ENCODE results near the gene TMEM233.

Gene TMEM233

GRCh38 chr12:119660076-119660475 is 66.5 kb downstream of the TMEM233 start:
- peak; percentile 13 for DNase-seq

GRCh38 chr12:119661882-119662281 is 68.3 kb downstream of the TMEM233 start:
- DNase-seq = no peak

- DNase-seq = no peak
Measured at GRCh38 chr12:119664642-119665041, 71.1 kb downstream of the TMEM233 start.

- no peak for DNase-seq
Measured at GRCh38 chr12:119665164-119665929, 71.8 kb downstream of the TMEM233 start.

DNA sequence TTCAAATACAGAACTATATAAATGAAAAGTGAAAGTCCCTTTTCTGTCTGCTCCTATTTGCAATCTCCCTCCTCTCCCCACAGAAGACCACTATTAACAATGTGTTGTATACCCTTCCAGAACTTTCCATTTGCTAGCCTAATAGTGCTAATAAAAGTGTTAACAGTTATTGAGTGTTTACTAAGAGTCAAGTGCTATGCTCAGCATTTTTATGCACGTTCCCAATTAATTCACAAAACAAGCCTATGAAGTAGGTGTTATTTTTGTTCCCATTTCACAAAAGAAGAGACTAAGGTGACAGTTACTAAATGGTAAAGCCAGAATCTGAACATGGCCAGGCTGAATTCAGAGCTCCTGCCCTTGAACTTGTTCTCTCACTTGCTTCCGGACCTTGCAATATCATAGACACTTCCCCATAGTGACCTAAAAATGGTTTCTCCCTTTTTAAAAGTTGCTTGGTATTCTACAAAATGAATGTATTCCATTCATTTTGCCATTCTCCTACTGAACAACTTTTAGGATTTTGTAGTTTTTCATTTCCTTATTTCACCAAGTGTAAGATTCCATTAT is 72.7 kb downstream of the TMEM233 start:
- DNase-seq = no peak

- DNase-seq = no peak
Measured at GRCh38 chr12:119666900-119667576, 73.5 kb downstream of the TMEM233 start.

GRCh38 chr12:119667577-119668323 is 74.2 kb downstream of the TMEM233 start, which contains the start of gene PRKAB1:
PRKAB1 (plus strand) TSS chr12:119668133; CDS start chr12:119668245, 112 bp downstream.
- peak; percentile 97 for DNase-seq

DNA sequence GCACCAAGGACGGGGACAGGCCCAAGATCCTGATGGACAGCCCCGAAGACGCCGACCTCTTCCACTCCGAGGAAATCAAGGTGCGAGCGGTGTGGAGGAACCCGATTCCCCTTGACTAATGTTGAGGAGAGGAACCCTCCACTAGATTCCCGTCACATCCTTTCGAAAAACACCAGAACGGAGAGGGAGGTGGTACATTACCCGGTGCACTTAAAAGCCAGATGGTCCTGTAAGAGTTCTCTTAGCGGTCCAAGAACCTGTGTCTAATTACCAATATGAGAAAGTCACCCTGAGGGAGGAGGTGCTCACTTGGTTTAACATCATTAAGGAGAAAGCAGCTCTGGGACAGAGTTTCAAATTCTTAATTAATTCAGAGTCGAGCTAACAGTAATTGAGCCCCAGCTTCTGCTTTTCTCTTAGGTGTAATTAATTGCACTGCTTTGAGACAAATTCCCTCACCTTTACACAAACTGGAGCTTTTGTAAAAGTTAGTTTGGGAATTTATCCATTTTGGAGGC is 74.8 kb downstream of the TMEM233 start:
- DNase-seq = no peak

DNA sequence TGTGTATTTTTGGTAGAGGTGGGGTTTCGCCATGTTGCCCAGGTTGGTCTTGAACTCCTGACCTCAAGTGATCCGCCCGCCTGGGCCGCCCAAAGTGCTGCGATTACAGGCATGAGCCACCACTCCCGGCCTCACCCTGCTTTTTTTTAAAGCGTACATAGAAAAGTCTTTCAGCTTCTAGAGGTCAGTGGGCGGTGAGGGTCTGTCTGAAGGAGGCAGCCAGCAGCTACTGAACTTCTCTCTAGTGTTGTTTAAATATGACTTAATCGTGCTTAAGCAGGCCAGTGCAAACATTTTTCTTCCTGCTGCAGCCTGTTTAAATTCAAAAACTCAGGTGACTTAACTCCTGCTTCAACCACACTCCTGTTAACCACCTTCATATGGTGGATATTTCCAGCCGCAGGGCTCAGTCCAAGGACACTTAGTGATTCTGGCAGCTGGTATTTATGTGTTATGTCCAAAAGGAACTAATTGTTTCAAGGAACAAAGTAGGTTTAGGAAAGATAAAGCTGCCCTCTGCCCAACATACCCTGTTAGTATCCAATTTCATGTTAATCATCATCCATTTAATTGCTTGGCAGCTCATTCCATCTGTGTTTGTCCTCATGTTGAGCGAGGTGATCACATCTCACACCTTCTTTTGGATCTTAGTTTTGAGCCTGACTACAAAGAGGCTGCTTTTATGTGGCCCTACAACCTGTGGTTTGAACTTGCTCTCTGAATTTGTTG is 76.3 kb downstream of the TMEM233 start:
- DNase-seq = no peak

GRCh38 chr12:119671070-119671469 is 77.5 kb downstream of the TMEM233 start:
- no peak for DNase-seq

- no peak for DNase-seq
Measured at GRCh38 chr12:119672194-119672593, 78.6 kb downstream of the TMEM233 start.

DNA sequence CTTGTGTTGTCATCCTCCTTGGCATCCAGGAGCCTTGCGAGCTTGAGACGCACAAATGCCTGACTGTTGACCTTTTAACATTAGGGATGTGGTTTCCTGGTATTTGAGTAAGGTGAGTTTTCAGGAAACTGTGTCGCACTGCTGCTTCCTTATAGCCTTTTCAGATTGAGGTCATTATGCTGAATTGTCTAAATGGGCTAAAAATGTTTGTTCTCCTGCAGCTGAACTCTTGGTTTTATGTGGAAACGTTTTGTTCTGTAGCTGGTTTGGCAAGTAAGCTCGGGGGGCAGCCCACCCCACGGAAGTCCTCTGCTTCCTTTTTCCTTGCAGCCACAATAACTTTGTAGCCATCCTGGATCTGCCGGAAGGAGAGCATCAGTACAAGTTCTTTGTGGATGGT is 80.1 kb downstream of the TMEM233 start:
- DNase-seq = no peak

DNA sequence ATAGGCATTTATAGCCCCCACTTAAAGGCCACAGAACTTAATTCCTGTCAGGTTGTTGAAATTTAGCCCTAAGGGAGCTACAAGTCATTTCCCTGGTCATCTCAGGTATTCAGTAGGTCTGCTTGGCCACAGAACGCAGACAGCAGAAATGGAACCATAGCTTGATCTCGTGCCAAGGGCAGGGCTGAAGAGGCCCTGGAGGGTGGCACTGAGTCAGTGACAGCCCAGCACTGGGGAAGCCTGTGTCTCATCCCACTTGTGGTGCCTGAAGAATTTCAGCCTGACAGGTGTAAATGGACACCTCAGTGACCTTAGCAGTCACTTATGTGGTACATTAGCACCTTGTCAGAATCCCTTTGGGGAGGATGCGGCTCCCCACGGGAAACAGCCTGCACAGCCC is 81.0 kb downstream of the TMEM233 start:
- DNase-seq = no peak

DNA sequence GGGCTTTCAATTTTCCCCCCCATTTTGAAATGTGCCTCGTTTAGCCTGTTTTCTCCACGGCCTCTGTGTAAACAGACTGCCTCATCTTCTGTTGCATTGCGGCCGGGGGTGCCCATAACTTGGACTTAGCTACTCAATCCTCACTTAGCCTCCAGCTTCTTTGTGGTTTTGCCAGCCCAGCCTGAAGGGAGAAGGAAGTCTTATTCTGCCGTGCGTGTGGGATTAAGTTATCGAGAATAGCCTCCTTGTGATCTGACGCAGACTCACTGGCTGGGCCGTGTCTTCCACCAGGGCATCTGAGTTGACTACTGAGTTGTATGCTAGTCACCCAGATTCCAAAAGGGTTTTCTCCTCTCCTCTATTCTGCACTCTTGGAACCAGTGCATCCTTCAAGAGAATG is 82.4 kb downstream of the TMEM233 start:
- DNase-seq = no peak

GRCh38 chr12:119676573-119676972 is 83.0 kb downstream of the TMEM233 start:
- DNase-seq = no peak

DNA sequence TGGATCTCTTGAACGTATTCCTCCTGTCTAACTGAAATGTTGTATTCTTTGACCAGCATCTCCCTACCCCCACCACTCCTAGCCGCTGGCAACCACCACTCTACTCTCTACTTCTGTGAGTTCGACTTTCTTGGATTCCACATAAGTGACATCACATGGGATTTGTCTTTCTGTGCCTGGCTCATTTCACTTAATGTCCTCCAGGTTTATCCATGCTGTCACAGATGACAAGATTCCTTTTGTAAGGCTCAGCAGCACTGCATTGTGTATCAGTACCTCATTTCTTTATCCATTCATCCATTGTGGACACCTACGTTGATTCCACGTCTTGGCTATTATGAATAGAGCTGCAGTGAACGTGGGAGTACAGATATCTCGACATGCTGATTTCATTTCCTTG is 84.9 kb downstream of the TMEM233 start:
- no peak for DNase-seq

DNA sequence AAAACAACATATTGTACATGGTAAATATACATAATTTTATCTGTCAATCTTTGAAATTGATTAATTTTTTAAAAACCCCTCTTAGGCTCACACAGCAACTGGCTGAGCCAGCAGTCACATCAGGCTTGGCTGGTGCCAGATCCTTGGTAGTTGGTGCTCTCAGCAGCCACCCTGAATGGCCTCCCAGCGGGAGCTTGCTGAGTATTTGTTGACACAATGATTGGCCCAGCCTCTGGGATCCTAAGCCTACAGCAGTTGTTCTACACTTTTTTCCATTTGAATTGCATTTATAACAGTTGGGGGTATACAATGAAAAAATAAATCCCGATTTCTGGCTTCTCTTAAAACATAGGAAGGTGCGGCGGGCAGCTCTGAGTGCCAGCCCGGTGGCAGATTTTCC is 85.5 kb downstream of the TMEM233 start:
- no peak for DNase-seq

DNA sequence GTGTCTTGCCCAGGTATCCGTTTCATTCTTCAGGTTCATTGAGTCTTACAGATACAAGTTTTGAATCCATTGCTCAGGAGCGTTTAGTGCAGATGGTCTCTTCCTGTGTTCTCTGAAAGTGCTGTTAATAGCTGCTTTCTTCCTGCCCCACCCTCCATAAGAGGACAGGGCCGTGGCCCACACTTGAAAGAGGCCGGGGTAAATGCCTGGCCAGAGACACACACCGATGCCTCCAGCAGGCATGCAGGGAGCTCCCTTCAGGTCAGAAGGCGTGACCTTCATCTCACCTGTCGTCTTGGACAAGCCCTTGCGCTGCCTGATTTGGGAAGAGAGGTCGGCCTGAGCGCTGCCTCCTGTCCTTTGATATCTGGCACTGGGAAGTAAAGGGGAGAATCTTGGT is 85.9 kb downstream of the TMEM233 start:
- DNase-seq = no peak

- no peak for DNase-seq
Measured at GRCh38 chr12:119681111-119681510, 87.5 kb downstream of the TMEM233 start.

- no peak for DNase-seq
Measured at GRCh38 chr12:119681728-119682638, 88.4 kb downstream of the TMEM233 start.

DNA sequence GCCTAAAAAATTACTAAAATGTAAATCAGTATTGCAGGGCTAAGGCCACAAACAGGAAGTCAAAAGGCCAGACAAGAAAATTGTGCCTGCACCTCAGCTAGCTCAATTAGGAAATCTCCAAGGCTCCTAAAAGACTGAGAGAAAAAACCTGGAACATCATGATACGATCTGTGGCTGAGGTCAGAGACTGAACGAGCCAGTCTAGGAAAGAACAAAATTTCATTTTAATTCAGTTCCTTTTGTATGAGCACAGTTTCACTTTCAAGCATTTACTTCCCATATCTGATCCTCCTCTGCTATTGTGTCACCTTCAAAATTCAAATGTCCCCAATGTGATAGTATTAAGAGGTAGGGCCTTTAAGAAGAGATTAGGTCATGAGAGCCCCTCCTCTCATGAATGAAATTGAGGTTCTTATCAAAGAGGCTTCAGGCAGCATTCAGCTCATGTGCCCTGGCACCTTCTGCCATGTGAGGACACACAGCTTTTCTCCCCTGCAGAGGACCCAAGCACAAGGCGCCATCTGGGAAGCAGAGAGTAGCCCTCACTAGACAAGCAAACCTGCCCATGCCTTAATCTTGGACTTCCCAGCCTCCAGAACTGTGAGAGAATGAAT is 89.2 kb downstream of the TMEM233 start:
- DNase-seq = no peak

Data from CD4-positive, alpha-beta T cell treated with Interleukin-12 subunit alpha and Interleukin-12 subunit beta, for 1 hour (primary cell).